Measurements from ENCODE around the gene ZNF354C.
A peak's percentile ranks its signal among the peaks of the same experiment; 100 is the strongest.

- TF ChIP-seq, protein P1, sequence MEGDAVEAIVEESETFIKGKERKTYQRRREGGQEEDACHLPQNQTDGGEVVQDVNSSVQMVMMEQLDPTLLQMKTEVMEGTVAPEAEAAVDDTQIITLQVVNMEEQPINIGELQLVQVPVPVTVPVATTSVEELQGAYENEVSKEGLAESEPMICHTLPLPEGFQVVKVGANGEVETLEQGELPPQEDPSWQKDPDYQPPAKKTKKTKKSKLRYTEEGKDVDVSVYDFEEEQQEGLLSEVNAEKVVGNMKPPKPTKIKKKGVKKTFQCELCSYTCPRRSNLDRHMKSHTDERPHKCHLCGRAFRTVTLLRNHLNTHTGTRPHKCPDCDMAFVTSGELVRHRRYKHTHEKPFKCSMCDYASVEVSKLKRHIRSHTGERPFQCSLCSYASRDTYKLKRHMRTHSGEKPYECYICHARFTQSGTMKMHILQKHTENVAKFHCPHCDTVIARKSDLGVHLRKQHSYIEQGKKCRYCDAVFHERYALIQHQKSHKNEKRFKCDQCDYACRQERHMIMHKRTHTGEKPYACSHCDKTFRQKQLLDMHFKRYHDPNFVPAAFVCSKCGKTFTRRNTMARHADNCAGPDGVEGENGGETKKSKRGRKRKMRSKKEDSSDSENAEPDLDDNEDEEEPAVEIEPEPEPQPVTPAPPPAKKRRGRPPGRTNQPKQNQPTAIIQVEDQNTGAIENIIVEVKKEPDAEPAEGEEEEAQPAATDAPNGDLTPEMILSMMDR (IDR thresholded peaks at IDR 0.05), result peak in 1 of 6 experiments; percentile 27
- peak in 1 of 4 donors; percentile 40 for TF ChIP-seq POLR2A (IDR thresholded peaks at IDR 0.05)
Observed at GRCh38 chr5:179060116-179061008, at the start of gene ZNF354C.
